ENCODE measurements around the gene LRRC4C.
"Not testable (repeated sequence)": the region's sequence is repeated elsewhere in the genome, so short reads cannot be mapped to it uniquely, and the experiment has no call there.

Gene LRRC4C

GRCh38 chr11:40686765-40687164 lies 772.7 kb downstream of the LRRC4C start:
- DNase-seq (ENCODE audit: low spot score): no peak

DNA sequence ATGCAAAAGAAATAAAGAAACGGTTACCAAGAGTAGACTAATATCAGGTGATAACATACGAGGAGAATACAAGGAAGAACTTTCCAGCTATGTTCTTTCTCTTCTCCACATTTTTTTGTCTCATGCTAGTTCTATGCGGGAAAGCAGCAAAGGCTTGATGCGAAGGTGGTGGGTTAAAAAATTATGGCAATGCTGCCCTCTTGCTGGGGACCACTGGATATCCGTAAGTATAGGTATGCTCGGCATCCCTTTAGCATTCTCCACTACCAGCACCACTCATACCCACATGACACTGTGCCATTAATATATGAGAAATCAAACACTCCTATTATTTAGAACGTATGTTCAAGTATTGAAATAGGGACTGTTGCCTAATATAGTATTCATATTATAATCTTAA lies 776.4 kb downstream of the LRRC4C start:
- no peak for DNase-seq (ENCODE audit: low spot score)

DNA sequence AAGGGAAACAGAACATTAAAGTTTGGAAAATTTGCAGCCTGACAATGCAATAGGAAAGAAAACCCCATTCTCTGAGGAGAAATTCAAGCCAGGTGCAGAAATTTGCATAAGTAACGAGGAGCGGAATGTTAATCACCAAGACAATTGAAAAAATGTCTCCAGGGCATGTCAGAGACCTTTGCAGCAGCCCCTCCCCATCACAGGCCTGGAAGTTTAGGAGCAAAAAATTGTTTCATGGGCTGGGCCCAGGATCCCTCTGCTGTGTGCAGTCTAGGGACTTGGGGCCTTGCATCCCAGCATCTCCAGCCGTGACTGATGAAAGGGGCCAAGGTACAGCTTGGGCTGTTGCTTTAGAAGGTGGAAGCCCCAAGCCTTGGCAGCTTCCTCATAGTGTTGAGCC lies 780.2 kb downstream of the LRRC4C start:
- DNase-seq (ENCODE audit: low spot score): no peak

- DNase-seq (ENCODE audit: low spot score): no peak
Observed at GRCh38 chr11:40647295-40647694, 812.2 kb downstream of the LRRC4C start.

DNA sequence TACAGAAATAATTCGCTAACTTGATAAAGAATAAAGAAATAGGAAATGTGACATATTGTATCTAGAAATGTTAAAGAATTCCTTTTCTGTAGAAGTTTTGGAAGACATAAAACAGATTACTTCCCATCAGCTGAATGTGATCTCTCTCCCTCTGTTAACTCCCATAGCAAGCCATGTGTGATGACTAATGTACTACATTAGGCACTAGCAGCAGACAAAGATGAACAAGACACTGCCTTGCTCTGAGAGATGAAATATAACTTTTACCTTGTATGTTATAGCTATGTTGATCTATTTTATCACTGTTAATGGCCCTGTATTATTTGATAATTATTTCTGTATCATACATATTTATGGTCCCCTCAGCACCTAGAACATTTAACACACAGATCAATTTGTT lies 817.2 kb downstream of the LRRC4C start:
- DNase-seq (ENCODE audit: low spot score): no peak

- DNase-seq (ENCODE audit: low spot score): no peak
Observed at GRCh38 chr11:40619654-40620053, 839.8 kb downstream of the LRRC4C start.

DNA sequence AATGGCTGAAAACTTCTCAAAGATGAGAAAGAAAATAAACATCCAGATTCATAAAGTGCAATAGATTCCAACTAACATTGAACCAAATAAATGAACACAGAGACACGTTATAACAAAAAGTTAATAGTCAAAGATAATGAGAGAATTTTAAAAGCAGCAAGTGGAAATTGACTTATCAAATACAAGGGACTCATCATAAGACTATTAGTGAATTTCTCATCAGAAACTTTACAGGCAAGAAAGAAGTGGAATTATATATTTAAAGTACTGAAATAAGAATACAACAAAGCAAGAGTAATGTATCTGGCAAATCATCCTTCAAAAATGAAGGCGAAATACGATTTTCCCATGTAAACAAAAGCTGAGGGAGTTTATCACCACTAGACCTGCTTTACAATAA lies 852.7 kb downstream of the LRRC4C start:
- DNase-seq (ENCODE audit: low spot score): no peak

DNA sequence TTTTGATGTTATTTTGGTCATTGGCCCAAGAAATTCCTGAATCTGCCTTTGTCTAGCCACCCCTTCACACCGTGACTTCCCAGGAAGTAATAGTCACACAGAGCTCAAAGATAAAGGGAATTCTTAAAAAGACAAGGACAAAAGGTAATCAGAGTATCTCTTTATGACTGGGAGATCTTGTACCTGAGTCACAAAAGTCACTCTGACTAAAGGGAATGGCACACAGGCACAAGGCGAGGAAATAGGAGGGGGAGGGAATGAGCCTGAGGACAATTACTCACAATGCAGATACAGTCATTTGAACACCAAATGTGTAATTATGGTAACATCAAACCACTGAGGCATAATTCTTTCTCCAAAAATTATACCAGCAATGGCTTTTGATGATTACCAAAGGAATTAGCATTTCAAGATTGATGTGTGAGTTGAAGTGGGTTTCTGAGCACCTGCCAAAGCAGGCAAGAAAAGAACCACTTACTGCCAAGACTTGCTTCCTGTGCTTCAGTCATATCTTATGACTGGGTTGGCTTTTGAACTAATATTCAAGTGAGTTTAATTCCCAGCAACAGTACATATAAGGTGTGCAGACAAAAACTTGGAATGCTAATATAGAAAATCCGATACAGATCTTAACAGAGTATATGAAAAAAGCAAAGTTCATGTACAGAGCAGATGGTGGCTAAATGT lies 856.4 kb downstream of the LRRC4C start:
- DNase-seq (ENCODE audit: low spot score): no peak

GRCh38 chr11:40597546-40598113 lies 861.8 kb downstream of the LRRC4C start:
- DNase-seq (ENCODE audit: low spot score): no peak

GRCh38 chr11:40573254-40573891 lies 886.1 kb downstream of the LRRC4C start:
- DNase-seq (ENCODE audit: low spot score): no peak

GRCh38 chr11:40569947-40570531 lies 889.4 kb downstream of the LRRC4C start:
- DNase-seq (ENCODE audit: low spot score): no peak

GRCh38 chr11:40567392-40567791 lies 892.1 kb downstream of the LRRC4C start:
- no peak for DNase-seq (ENCODE audit: low spot score)

DNA sequence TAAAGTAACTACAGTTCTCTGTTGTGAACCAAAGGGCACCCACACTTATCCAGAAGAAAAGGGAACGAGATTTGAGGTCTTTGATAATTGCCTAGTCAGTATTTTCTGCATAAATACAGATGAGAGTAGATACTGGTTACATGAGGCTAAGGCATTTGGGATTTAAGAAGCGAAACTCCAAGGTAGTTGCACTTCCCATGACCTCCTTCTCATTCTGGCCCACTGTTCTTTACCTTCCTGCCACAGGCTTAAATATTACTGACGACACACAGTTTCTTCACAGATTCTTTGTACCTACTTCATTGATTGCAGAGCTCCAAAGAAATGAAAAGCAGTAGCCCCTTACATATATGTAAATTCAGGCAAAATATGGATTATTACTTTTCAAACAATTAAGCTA lies 915.3 kb downstream of the LRRC4C start:
- DNase-seq (ENCODE audit: low spot score): no peak

GRCh38 chr11:40542821-40543220 lies 916.6 kb downstream of the LRRC4C start:
- DNase-seq (ENCODE audit: low spot score): no peak

DNA sequence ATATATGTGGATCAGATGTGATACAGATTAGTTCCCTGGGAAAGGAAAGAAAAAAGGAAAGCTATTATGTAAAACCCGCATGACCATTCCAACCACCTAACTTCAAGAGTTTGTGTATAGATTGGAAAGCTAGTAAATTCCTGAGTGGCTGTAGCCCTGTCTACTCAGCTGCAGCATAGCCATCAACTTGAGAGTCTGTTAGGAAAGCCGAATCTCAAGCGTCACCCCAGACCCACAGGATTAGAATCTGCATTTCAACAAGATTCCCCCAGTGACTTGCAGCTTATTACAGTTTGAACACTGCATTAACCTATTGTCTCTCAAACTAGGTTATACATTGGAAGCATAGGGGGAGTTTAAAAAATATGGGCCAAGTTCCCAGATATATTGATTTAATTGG lies 921.7 kb downstream of the LRRC4C start:
- no peak for DNase-seq (ENCODE audit: low spot score)

DNA sequence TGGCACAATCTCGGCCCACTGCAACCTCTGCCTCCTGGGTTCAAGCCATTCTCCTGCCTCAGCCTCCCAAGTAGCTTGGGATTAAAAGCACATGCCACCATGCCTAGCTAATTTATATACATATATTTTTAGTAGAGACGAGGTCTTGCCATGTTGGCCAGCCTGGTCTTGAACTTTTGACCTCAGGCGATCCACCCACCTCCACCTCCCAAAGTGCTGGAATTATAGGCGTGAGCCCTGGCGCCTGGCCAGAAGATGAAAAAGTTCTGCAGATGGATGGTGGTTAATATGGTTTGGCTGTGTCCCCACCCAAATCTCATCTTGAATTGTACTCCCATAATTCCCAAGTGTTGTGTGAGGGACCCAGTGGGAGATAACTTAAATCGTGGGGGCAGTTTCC lies 937.4 kb downstream of the LRRC4C start:
- not testable (repeated sequence) for DNase-seq (ENCODE audit: low spot score)

GRCh38 chr11:40517122-40517521 lies 942.3 kb downstream of the LRRC4C start:
- no peak for DNase-seq (ENCODE audit: low spot score)

GRCh38 chr11:40514124-40514523 lies 945.3 kb downstream of the LRRC4C start:
- no peak for DNase-seq (ENCODE audit: low spot score)

- DNase-seq (ENCODE audit: low spot score): no peak
Observed at GRCh38 chr11:40513281-40513680, 946.2 kb downstream of the LRRC4C start.

- no peak for DNase-seq (ENCODE audit: low spot score)
Observed at GRCh38 chr11:40508303-40508702, 951.1 kb downstream of the LRRC4C start.

- no peak for DNase-seq (ENCODE audit: low spot score)
Observed at GRCh38 chr11:40506226-40506625, 953.2 kb downstream of the LRRC4C start.

- no peak for DNase-seq (ENCODE audit: low spot score)
Observed at GRCh38 chr11:40491341-40491740, 968.1 kb downstream of the LRRC4C start.

- DNase-seq (ENCODE audit: low spot score): no peak
Observed at GRCh38 chr11:40467771-40468170, 991.7 kb downstream of the LRRC4C start.
